HT-29 (cell line): ENCODE measurements around the gene MYO3B. TPM values are rescaled to one million over a fixed set of nuclear protein-coding genes. Genes with fewer than 3 reads are reported as not detected.
"Not testable (repeated sequence)": the region's sequence is repeated elsewhere in the genome, so short reads cannot be mapped to it uniquely, and the experiment has no call there.

Experiments used
- DNase-seq: peaks from one replicate; pipeline ENCODE4 v3.0.0-alpha.2; 2015; ENCODE audit warnings: low spot score
- total RNA-seq: library from RNA; depleted of rRNA; stranded (reverse); fragments of >200 nt; shearing (Covaris generic); gene quantifications from 2 replicates; pipeline ENCODE4 v1.2.3, GENCODE V29; 2014

MYO3B gene
- total RNA-seq, 1 experiment from 2014 or later = not detected

- no peak for DNase-seq
These were observed 31.0 kb downstream of the MYO3B start for GRCh38 chr2:170208967-170209366.

GRCh38 chr2:170212625-170213280 lies 34.8 kb downstream of the MYO3B start:
- no peak for DNase-seq

GRCh38 chr2:170213281-170213625 lies 35.3 kb downstream of the MYO3B start:
- not testable (repeated sequence) for DNase-seq

- DNase-seq = no peak
These were observed 35.7 kb downstream of the MYO3B start for GRCh38 chr2:170213651-170214050.

- DNase-seq = no peak
These were observed 36.5 kb downstream of the MYO3B start for GRCh38 chr2:170214309-170214948.

- no peak for DNase-seq
These were observed 37.1 kb downstream of the MYO3B start for GRCh38 chr2:170215021-170215420.

GRCh38 chr2:170216428-170216827 lies 38.5 kb downstream of the MYO3B start:
- DNase-seq = no peak

- no peak for DNase-seq
These were observed 39.0 kb downstream of the MYO3B start for GRCh38 chr2:170216981-170217380.

- DNase-seq = no peak
These were observed 39.9 kb downstream of the MYO3B start for GRCh38 chr2:170217778-170218251.

- DNase-seq = no peak
These were observed 40.5 kb downstream of the MYO3B start for GRCh38 chr2:170218456-170218855.

- no peak for DNase-seq
These were observed 41.0 kb downstream of the MYO3B start for GRCh38 chr2:170218931-170219330.

GRCh38 chr2:170221317-170222288 lies 43.7 kb downstream of the MYO3B start:
- no peak for DNase-seq

- no peak for DNase-seq
These were observed 44.4 kb downstream of the MYO3B start for GRCh38 chr2:170222298-170222697.

- no peak for DNase-seq
These were observed 44.9 kb downstream of the MYO3B start for GRCh38 chr2:170222842-170223241.

- no peak for DNase-seq
These were observed 46.8 kb downstream of the MYO3B start for GRCh38 chr2:170224692-170225294.

- DNase-seq = no peak
These were observed 48.3 kb downstream of the MYO3B start for GRCh38 chr2:170226216-170226615.

GRCh38 chr2:170227507-170227947 lies 49.6 kb downstream of the MYO3B start:
- DNase-seq = no peak

GRCh38 chr2:170227951-170228350 lies 50.0 kb downstream of the MYO3B start:
- DNase-seq = no peak

- no peak for DNase-seq
These were observed 50.5 kb downstream of the MYO3B start for GRCh38 chr2:170228429-170228828.

- no peak for DNase-seq
These were observed 51.2 kb downstream of the MYO3B start for GRCh38 chr2:170229125-170229524.

- DNase-seq = no peak
These were observed 51.8 kb downstream of the MYO3B start for GRCh38 chr2:170229744-170230143.
